ENCODE data around the gene ABCA4.

DNA sequence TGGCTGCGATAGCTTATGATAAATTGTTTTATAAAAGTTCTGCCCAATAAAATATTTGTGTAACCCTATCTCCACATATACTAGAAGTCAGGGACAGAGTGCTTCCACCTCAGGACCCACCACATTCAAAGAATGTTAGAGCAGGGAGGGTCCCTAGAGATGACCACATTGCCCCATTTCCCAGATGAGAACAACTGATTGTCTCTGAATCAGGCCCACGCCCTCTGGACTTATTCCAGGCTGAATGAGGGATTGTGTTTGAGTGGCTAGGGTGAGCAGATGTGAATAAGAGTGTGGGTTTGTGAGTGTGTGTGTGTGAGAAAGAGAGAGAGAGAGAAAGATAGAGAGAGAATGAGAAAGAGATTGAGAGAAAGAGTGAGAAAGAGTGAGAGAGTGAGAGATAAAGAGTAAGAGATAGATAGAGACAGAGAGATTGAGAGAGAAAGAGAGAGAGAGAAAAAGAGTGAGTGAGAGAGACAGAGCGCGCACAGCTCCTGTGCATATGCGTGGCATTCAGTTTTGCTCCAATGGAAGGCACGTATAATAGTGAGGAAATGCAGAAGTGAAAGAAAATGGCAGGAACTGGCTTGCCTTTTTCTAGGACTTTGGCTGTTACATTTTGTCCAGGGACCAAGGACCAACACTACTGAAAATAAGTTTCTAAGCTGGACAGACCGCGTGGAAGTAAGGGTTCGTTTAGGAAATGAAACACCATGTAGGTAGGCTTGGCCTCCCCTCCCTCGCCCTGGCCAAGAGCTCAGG lies 94.1 kb downstream of the ABCA4 start:
- TF ChIP-seq CTCF (IDR thresholded peaks at IDR 0.05) (no peak), EZH2 (IDR thresholded peaks at IDR 0.05) (no peak)

Measured in neural progenitor cell (in vitro differentiated cells).